ENCODE data around the gene CGB5.

DNA sequence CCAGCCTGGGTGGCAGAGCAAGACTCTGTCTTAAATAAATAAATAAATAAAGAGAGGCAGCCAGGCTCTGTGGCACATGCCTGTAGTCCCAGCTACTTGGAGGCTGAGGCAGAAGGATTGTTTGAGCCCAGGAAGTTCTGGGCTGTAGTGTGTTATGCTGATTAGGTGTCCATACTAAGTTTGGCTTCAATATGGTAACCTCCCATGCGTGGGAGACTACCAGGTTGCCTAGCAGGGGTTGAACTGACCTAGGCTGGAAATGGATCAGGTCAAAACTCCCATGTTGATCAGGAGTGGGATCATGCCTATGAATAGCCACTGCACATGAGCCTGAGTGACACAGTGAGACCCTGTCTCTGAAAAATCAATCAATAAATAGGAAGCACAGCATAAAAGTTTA is 37.6 kb downstream of the CGB5 start:
- TF ChIP-seq, protein P1, sequence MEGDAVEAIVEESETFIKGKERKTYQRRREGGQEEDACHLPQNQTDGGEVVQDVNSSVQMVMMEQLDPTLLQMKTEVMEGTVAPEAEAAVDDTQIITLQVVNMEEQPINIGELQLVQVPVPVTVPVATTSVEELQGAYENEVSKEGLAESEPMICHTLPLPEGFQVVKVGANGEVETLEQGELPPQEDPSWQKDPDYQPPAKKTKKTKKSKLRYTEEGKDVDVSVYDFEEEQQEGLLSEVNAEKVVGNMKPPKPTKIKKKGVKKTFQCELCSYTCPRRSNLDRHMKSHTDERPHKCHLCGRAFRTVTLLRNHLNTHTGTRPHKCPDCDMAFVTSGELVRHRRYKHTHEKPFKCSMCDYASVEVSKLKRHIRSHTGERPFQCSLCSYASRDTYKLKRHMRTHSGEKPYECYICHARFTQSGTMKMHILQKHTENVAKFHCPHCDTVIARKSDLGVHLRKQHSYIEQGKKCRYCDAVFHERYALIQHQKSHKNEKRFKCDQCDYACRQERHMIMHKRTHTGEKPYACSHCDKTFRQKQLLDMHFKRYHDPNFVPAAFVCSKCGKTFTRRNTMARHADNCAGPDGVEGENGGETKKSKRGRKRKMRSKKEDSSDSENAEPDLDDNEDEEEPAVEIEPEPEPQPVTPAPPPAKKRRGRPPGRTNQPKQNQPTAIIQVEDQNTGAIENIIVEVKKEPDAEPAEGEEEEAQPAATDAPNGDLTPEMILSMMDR (conservative IDR thresholded peaks at IDR 0.05; ENCODE audit: low read depth, low read length), result no peak
- TF ChIP-seq EZH2phosphoT487 (IDR thresholded peaks at IDR 0.05; ENCODE audit: borderline replicate concordance, low read length) (no peak), EZH2 (IDR thresholded peaks at IDR 0.05; ENCODE audit: low read length, unreplicated experiment) (no peak)

All from PC-3 (cell line).